A549 (cell line): ENCODE data around the gene CCT2. TPM values are rescaled to one million over a fixed set of nuclear protein-coding genes. Genes with fewer than 3 reads are reported as not detected.

Source experiments
- ATAC-seq, 2 experiments: fragments of 200-7000 bp in 1 of 2; fragments of >200 bp in 1 of 2; cut with Nextera tagmentation in 1 of 2; cut with Tn5 transposase in 1 of 2; 3 replicates each; pipeline versions ENCODE4 v1.8.0 to v1.9.1; 2018 to 2020; ENCODE audit warnings: mild to moderate bottlenecking in 1 of 2, moderate library complexity in 1 of 2
- CTCF ChIA-PET: fragments of 300-600 bp; sonication (Branson Sonifier 250); formaldehyde crosslinking; extraction: SDS; loops from one replicate; lab custom pipeline; 2021; ENCODE audit warnings: antibody characterized with exemption, inconsistent platforms; lab: Yijun Ruan, JAX
- POLR2A ChIA-PET: fragments of 350-600 bp; formaldehyde crosslinking; extraction: SDS; loops from one replicate; lab custom pipeline; 2021; ENCODE audit warnings: antibody characterized with exemption, inconsistent platforms; lab: Yijun Ruan, JAX
- DNase-seq, 2 experiments: peaks; one replicate each; pipeline versions ENCODE4 v3.0.0 to v3.0.0-alpha.2; 2011 to 2016; ENCODE audit warnings: low read depth in 1 of 2, low spot score in 1 of 2
- FAIRE-seq: peaks from 2 replicates; lab custom pipeline; 2011; peaks lifted over from hg19 to GRCh38; lab: Jason Lieb, UNC
- H3K27ac ChIP-seq, 2 experiments: fragments of >200 bp; sonication (Bioruptor Twin); formaldehyde crosslinking; 3 replicates each; pipeline ENCODE4 v1.5.1; 2016 to 2017
- H3K4me1 ChIP-seq: fragments of >200 bp; sonication (Bioruptor Twin); formaldehyde crosslinking; 3 replicates; pipeline ENCODE4 v1.6.1; 2016
- H3K4me2 ChIP-seq: fragments of >200 bp; sonication (Bioruptor Twin); formaldehyde crosslinking; 3 replicates; pipeline ENCODE4 v1.6.1; 2016
- H3K4me3 ChIP-seq: fragments of >200 bp; sonication (Bioruptor Twin); formaldehyde crosslinking; 3 replicates; pipeline ENCODE4 v1.5.1; 2016
- H3K9me3 ChIP-seq: fragments of >200 bp; sonication (Bioruptor Twin); formaldehyde crosslinking; 3 replicates; pipeline ENCODE4 v1.6.1; 2016
- CBX8 ChIP-seq: fragments of 200-600 bp; sonication (generic); IDR thresholded peaks from 2 replicates; pipeline ENCODE4 v1.6.1; 2016
- CEBPB ChIP-seq, 2 experiments: fragments of >200 bp in 1 of 2; sonication (Bioruptor Twin) in 1 of 2; formaldehyde crosslinking in 1 of 2; IDR thresholded peaks; 2 replicates each; pipeline ENCODE4 v1.6.1; 2012 to 2016
- E2F6 ChIP-seq: IDR thresholded peaks from 2 replicates; pipeline ENCODE4 v1.6.1; 2012; ENCODE audit warnings: low read depth, borderline replicate concordance
- EHF ChIP-seq: fragments of 250-450 bp; sonication (Bioruptor Pico); IDR thresholded peaks from 2 replicates; pipeline ENCODE4 v1.5.0; 2020; ENCODE audit warnings: mild to moderate bottlenecking
- ESRRA ChIP-seq: fragments of 150-350 bp; IDR thresholded peaks from 2 replicates; pipeline ENCODE4 v1.6.1; 2014; ENCODE audit warnings: mild to moderate bottlenecking, low read length, borderline replicate concordance
- FOXS1 ChIP-seq: fragments of 250-450 bp; sonication (Bioruptor Pico); IDR thresholded peaks from 2 replicates; pipeline ENCODE4 v1.5.0; 2020; ENCODE audit warnings: mild to moderate bottlenecking, moderate library complexity
- HES2 ChIP-seq: fragments of >200 bp; sonication (Bioruptor Twin); formaldehyde crosslinking; IDR thresholded peaks from 2 replicates; pipeline ENCODE4 v1.6.1; 2016
- HOXA7 ChIP-seq: fragments of 250-450 bp; sonication (Bioruptor Pico); IDR thresholded peaks from 2 replicates; pipeline ENCODE4 v1.5.0; 2020; ENCODE audit warnings: mild to moderate bottlenecking, moderate library complexity
- HOXB13 ChIP-seq: fragments of 250-450 bp; sonication (Bioruptor Pico); IDR thresholded peaks from 2 replicates; pipeline ENCODE4 v1.5.0; 2020; ENCODE audit warnings: low read depth, mild to moderate bottlenecking, moderate library complexity
- HOXB5 ChIP-seq: fragments of 250-450 bp; sonication (Bioruptor Pico); IDR thresholded peaks from 2 replicates; pipeline ENCODE4 v1.5.0; 2020; ENCODE audit warnings: mild to moderate bottlenecking, moderate library complexity
- KDM1A ChIP-seq: fragments of 200-600 bp; sonication (generic); IDR thresholded peaks from 2 replicates; pipeline ENCODE4 v1.6.1; 2016; ENCODE audit warnings: low read depth, mild to moderate bottlenecking
- MAX ChIP-seq: IDR thresholded peaks from 2 replicates; pipeline ENCODE4 v1.6.1; 2012
- MYC ChIP-seq: IDR thresholded peaks from 2 replicates; pipeline ENCODE4 v1.6.1; 2012; ENCODE audit warnings: mild to moderate bottlenecking, inconsistent platforms, low read length, improper control_type of control experiment, borderline replicate concordance
- NPAS2 ChIP-seq: fragments of 250-450 bp; sonication (Bioruptor Pico); IDR thresholded peaks from 2 replicates; pipeline ENCODE4 v1.8.0; 2022; ENCODE audit warnings: mild to moderate bottlenecking, moderate library complexity, borderline replicate concordance
- POLR2AphosphoS2 ChIP-seq: conservative IDR thresholded peaks from 2 replicates; pipeline ENCODE4 v1.6.1; 2012; ENCODE audit warnings: low read length, improper control_type of control experiment, inconsistent platforms
- REST ChIP-seq: fragments of 200-600 bp; sonication (generic); IDR thresholded peaks from 2 replicates; pipeline ENCODE4 v1.6.1; 2016; ENCODE audit warnings: antibody characterized with exemption, mild to moderate bottlenecking, moderate library complexity
- SMC3 ChIP-seq: fragments of >200 bp; sonication (Bioruptor Twin); formaldehyde crosslinking; IDR thresholded peaks from 3 replicates; pipeline ENCODE4 v1.6.1; 2018; ENCODE audit warnings: inconsistent platforms
- USF2 ChIP-seq: fragments of 450-650 bp; IDR thresholded peaks from 2 replicates; pipeline ENCODE4 v1.6.1; 2014; ENCODE audit warnings: antibody characterized with exemption
- ZNF302 ChIP-seq: fragments of 250-450 bp; sonication (Bioruptor Pico); IDR thresholded peaks from 2 replicates; pipeline ENCODE4 v1.9.0; 2021; ENCODE audit warnings: inconsistent platforms, mild to moderate bottlenecking, moderate library complexity
- ZSCAN20 ChIP-seq: fragments of 250-450 bp; sonication (Bioruptor Pico); IDR thresholded peaks from 2 replicates; pipeline ENCODE4 v1.8.0; 2022; ENCODE audit warnings: mild to moderate bottlenecking, moderate library complexity
- WGBS: methylation state at CpG from one replicate; pipeline ENCODE4 v1.1.6; 2017; ENCODE audit errors: missing lambda C conversion rate; 5-methylcytosine and 5-hydroxymethylcytosine counted together
- polyA plus RNA-seq, 4 experiments: library from polyadenylated mRNA; depleted of rRNA in 3 of 4; stranded (reverse); fragments of >200 nt; fragmentation: RNase III in 1 of 4; extraction: RNeasy Plus Mini Kit Qiagen cat#74134 plus additional on column Dnase treatment in 1 of 4; gene quantifications; 2 replicates in 3 of 4; 3 replicates in 1 of 4; pipeline ENCODE4 v1.2.3, GENCODE V29; 2011 to 2017

The CCT2 gene
- polyA plus RNA-seq, 2 of the 4 experiments (the other 2 are of a cell fraction): 441 to 548 TPM

GRCh38 chr12:69644511-69644910 lies 59.3 kb downstream of the CCT2 start:
- CTCF ChIA-PET: interaction anchor here (0.6 to 4.4 kb wide), 2 partner anchors 231 to 287 kb away, joined by 4 to 17 read pairs; no protein-coding TSS in a partner anchor
- Histone ChIP-seq H3K9me3 (no peaks in the 10 kb centered on the region), H3K4me2 (no peak overlapping the region), H3K27ac (no peak overlapping the region)
- no peak for ATAC-seq
- no peak for TF ChIP-seq SMC3
- TF ChIP-seq KDM1A: no peak
- TF ChIP-seq, all 56 proteins: peak for 0
- Histone ChIP-seq H3K4me3 (no peak overlapping the region), H3K4me1 (peaks cover 9% of the 10 kb centered on the region; the same call in 1 of the 3 replicates)
- DNase-seq: no peak
- FAIRE-seq: no peak
- POLR2A ChIA-PET: no interaction called here

GRCh38 chr12:69645031-69645430 lies 59.8 kb downstream of the CCT2 start:
- WGBS: 85% methylated on average over 2 of the region's 2 CpGs
- H3K27ac ChIP-seq: no peak overlapping the region
- no peak overlapping the region for H3K4me2 ChIP-seq
- no peaks in the 10 kb centered on the region for H3K9me3 ChIP-seq
- TF ChIP-seq HOXA7 (CRISPR knock-in tag): no peak
- no peak for TF ChIP-seq HOXB13
- TF ChIP-seq FOXS1: no peak
- TF ChIP-seq POLR2AphosphoS2: no peak
- TF ChIP-seq MAX: no peak
- TF ChIP-seq CEBPB (IDR thresholded peaks at IDR 0.05): no peak
- TF ChIP-seq HES2: no peak
- no peak for TF ChIP-seq USF2
- TF ChIP-seq ESRRA: no peak
- no peak for TF ChIP-seq HOXB5 (CRISPR knock-in tag)
- no peak for TF ChIP-seq E2F6
- no peak for TF ChIP-seq KDM1A
- TF ChIP-seq MYC: no peak
- TF ChIP-seq CBX8: no peak
- TF ChIP-seq REST: no peak
- no peak for TF ChIP-seq ZSCAN20 (CRISPR knock-in tag)
- TF ChIP-seq NPAS2 (CRISPR knock-in tag): no peak
- no peak for TF ChIP-seq EHF
- no peak for TF ChIP-seq ZNF302 (CRISPR knock-in tag)
- ChIA-PET CTCF (interaction anchor here (0.6 to 4.4 kb wide), 2 partner anchors 103 to 287 kb away, joined by 3 to 17 read pairs; no protein-coding TSS in a partner anchor), POLR2A (no interaction called here)
- H3K4me1 ChIP-seq: peaks cover 9% of the 10 kb centered on the region; the same call in 1 of the 3 replicates
- DNase-seq (no peak), ATAC-seq (no peak), FAIRE-seq (no peak)
- H3K4me3 ChIP-seq: no peak overlapping the region
